HepG2 (cell line): ENCODE results near the gene PLPPR3. TPM values are rescaled to one million over a fixed set of nuclear protein-coding genes. Genes with fewer than 3 reads are reported as not detected.
A peak's percentile ranks its signal among the peaks of the same experiment; 100 is the strongest.

Experiments used
- HOXD1 ChIP-seq: sonication (generic); formaldehyde crosslinking; IDR thresholded peaks from 2 replicates; pipeline ENCODE4 v1.5.0; 2020; ENCODE audit warnings: missing genetic modification reagents
- MAFK ChIP-seq, 2 experiments: IDR thresholded peaks in 1 of 2; conservative IDR thresholded peaks in 1 of 2; 2 replicates each; pipeline ENCODE4 v1.6.1; 2011; ENCODE audit warnings: improper control_type of control experiment in 2 of 2, low read length in 2 of 2
- POLR2AphosphoS2 ChIP-seq: IDR thresholded peaks from 2 replicates; pipeline ENCODE4 v1.6.1; 2011; ENCODE audit warnings: low read depth, low read length, improper control_type of control experiment
- RBM22 ChIP-seq: fragments of 200-400 bp; formaldehyde crosslinking; optimal IDR thresholded peaks from 2 replicates; pipeline ENCODE3; 2017; ENCODE audit warnings: mild to moderate bottlenecking, low read length, moderate library complexity
- REPIN1 ChIP-seq: sonication (generic); formaldehyde crosslinking; IDR thresholded peaks from 2 replicates; pipeline ENCODE4 v1.8.0; 2022; ENCODE audit warnings: missing genetic modification reagents, low read depth, mild to moderate bottlenecking, borderline replicate concordance
- RXRA ChIP-seq: sonication (generic); formaldehyde crosslinking; IDR thresholded peaks from 2 replicates; pipeline ENCODE4 v1.5.1; 2020; ENCODE audit warnings: missing genetic modification reagents
- ZNF225 ChIP-seq: sonication (generic); formaldehyde crosslinking; IDR thresholded peaks from 2 replicates; pipeline ENCODE4 v1.4.0; 2020; ENCODE audit warnings: mild to moderate bottlenecking, missing genetic modification reagents
- ZNF263 ChIP-seq: sonication (generic); formaldehyde crosslinking; IDR thresholded peaks from 2 replicates; pipeline ENCODE4 v1.4.0; 2020; ENCODE audit warnings: missing genetic modification reagents
- ZNF280D ChIP-seq: sonication (generic); formaldehyde crosslinking; IDR thresholded peaks from 2 replicates; pipeline ENCODE4 v1.5.1; 2020; ENCODE audit warnings: mild to moderate bottlenecking, missing genetic modification reagents
- ZNF451 ChIP-seq: sonication (generic); formaldehyde crosslinking; IDR thresholded peaks from 2 replicates; pipeline ENCODE4 v1.5.0; 2020; ENCODE audit warnings: mild to moderate bottlenecking, missing genetic modification reagents
- ZNF569 ChIP-seq: sonication (generic); formaldehyde crosslinking; IDR thresholded peaks from 2 replicates; pipeline ENCODE4 v1.5.0; 2020; ENCODE audit warnings: mild to moderate bottlenecking, missing genetic modification reagents, moderate library complexity, borderline replicate concordance
- ZNF570 ChIP-seq: sonication (generic); formaldehyde crosslinking; IDR thresholded peaks from 2 replicates; pipeline ENCODE4 v1.4.0; 2020; ENCODE audit warnings: mild to moderate bottlenecking, missing genetic modification reagents, borderline replicate concordance
- ZNF629 ChIP-seq: sonication (generic); formaldehyde crosslinking; conservative IDR thresholded peaks from 2 replicates; pipeline ENCODE4 v1.5.0; 2020; ENCODE audit warnings: missing genetic modification reagents
- ZNF770 ChIP-seq: sonication (generic); formaldehyde crosslinking; IDR thresholded peaks from 2 replicates; pipeline ENCODE4 v1.5.0; 2020; ENCODE audit warnings: mild to moderate bottlenecking, missing genetic modification reagents
- ZUFSP ChIP-seq: sonication (generic); formaldehyde crosslinking; IDR thresholded peaks from 2 replicates; pipeline ENCODE4 v1.9.0; 2021; ENCODE audit warnings: missing genetic modification reagents, mild to moderate bottlenecking, borderline replicate concordance
- polyA plus RNA-seq, 8 experiments: library from polyadenylated mRNA; depleted of rRNA in 3 of 8; stranded (reverse) in 7 of 8; unstranded in 1 of 8; fragments of >200 nt; fragmentation: Illumina TruSeq in 4 of 8; extraction: Trizol in 4 of 8; gene quantifications; 2 replicates each; pipeline versions ENCODE4 v1.2.1 to v1.2.3, GENCODE V29; 2011 to 2016; ENCODE audit warnings: low read depth in 4 of 8, missing spikeins in 1 of 8, mixed read lengths in 1 of 8; ENCODE audit not compliant: insufficient read depth in 1 of 8
- total RNA-seq, 5 experiments: library from RNA; depleted of rRNA; stranded (reverse); fragments of >200 nt; fragmentation: Illumina TruSeq; extraction: Trizol; gene quantifications; 2 replicates each; pipeline ENCODE4 v1.2.3, GENCODE V29; 2016; ENCODE audit warnings: low read depth in 1 of 5
- TF ChIP-seq, protein P1 (sequence below): sonication (generic); formaldehyde crosslinking; IDR thresholded peaks from 2 replicates; pipeline ENCODE4 v1.8.1; 2023; ENCODE audit warnings: missing genetic modification reagents, inconsistent platforms, borderline replicate concordance
- TF ChIP-seq, protein P2 (sequence below): sonication (generic); formaldehyde crosslinking; IDR thresholded peaks from 2 replicates; pipeline ENCODE4 v1.5.0; 2020; ENCODE audit warnings: mild to moderate bottlenecking, missing genetic modification reagents

Gene PLPPR3
- total and polyA plus RNA-seq, 2 of the 13 experiments (the other 11 are each of a cell fraction or from before 2014, with no cell fraction given), result 0.07 to 0.16 TPM

GRCh38 chr19:799076-799881 is 22.5 kb downstream of the PLPPR3 start (continued):
- TF ChIP-seq POLR2AphosphoS2 (no peak; the same call in 1 of the 2 replicates), ZNF629 (CRISPR knock-in tag) (no peak), ZUFSP (CRISPR knock-in tag) (no peak), ZNF263 (CRISPR knock-in tag) (0 out of 2 replicates have a peak, but pooled peaks have one; percentile 39), HOXD1 (no peak), ZNF770 (CRISPR knock-in tag) (0 out of 2 replicates have a peak, but pooled peaks have one; percentile 37), ZNF225 (CRISPR knock-in tag) (no peak), REPIN1 (CRISPR knock-in tag) (no peak), ZNF569 (CRISPR knock-in tag) (no peak), RBM22 (peak; percentile 17), ZNF280D (no peak), ZNF570 (CRISPR knock-in tag) (no peak), MAFK (conservative IDR thresholded peaks at IDR 0.05 in 1 of 2, IDR thresholded peaks at IDR 0.05 in 1 of 2; ENCODE audit: low read length in 2 of 2) (no peak), RXRA (peak; percentile 86), ZNF451 (CRISPR knock-in tag) (no peak)
- TF ChIP-seq, protein P1, sequence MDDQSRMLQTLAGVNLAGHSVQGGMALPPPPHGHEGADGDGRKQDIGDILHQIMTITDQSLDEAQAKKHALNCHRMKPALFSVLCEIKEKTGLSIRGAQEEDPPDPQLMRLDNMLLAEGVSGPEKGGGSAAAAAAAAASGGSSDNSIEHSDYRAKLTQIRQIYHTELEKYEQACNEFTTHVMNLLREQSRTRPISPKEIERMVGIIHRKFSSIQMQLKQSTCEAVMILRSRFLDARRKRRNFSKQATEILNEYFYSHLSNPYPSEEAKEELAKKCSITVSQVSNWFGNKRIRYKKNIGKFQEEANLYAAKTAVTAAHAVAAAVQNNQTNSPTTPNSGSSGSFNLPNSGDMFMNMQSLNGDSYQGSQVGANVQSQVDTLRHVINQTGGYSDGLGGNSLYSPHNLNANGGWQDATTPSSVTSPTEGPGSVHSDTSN (CRISPR knock-in tag), result no peak
- TF ChIP-seq, protein P2, sequence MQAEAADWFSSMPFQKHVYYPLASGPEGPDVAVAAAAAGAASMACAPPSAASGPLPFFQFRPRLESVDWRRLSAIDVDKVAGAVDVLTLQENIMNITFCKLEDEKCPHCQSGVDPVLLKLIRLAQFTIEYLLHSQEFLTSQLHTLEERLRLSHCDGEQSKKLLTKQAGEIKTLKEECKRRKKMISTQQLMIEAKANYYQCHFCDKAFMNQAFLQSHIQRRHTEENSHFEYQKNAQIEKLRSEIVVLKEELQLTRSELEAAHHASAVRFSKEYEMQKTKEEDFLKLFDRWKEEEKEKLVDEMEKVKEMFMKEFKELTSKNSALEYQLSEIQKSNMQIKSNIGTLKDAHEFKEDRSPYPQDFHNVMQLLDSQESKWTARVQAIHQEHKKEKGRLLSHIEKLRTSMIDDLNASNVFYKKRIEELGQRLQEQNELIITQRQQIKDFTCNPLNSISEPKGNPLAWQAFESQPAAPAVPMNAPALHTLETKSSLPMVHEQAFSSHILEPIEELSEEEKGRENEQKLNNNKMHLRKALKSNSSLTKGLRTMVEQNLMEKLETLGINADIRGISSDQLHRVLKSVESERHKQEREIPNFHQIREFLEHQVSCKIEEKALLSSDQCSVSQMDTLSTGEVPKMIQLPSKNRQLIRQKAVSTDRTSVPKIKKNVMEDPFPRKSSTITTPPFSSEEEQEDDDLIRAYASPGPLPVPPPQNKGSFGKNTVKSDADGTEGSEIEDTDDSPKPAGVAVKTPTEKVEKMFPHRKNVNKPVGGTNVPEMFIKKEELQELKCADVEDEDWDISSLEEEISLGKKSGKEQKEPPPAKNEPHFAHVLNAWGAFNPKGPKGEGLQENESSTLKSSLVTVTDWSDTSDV (CRISPR knock-in tag), result no peak
